Measurements from ENCODE around the gene ZNF76. TPM values are rescaled to one million over a fixed set of nuclear protein-coding genes. Genes with fewer than 3 reads are reported as not detected.
"Not testable (repeated sequence)": the region's sequence is repeated elsewhere in the genome, so short reads cannot be mapped to it uniquely, and the experiment has no call there.

ZNF76 gene
- total RNA-seq, 1 donor from 2014 or later = 57.9 TPM

- no peaks in the 10 kb centered on the region for H3K27me3 Mint-ChIP-seq
- intact Hi-C loops (cut with micrococcal nuclease) = no loop called here
- ChIA-PET CTCF (interaction anchor here (0.9 to 7.6 kb wide), 2 partner anchors 26 to 149 kb away, joined by 8 to 146 read pairs; no protein-coding TSS in a partner anchor), POLR2A (interaction anchor here (0.6 to 2.4 kb wide), 9 partner anchors 11 to 728 kb away, joined by 3 to 14 read pairs (median 4); partner anchors contain the start of gene RPL10A)
- DNase-seq (no peak), ATAC-seq (ENCODE audit: low read depth) (no peak)
- peak overlapping the region; percentile 97 for H3K27ac Mint-ChIP-seq
- no peak for TF ChIP-seq CTCF (IDR thresholded peaks at IDR 0.05)
- no peaks in the 10 kb centered on the region for H3K9me3 Mint-ChIP-seq
- peak overlapping the region; percentile 85 for H3K4me3 Mint-ChIP-seq
- H3K36me3 Mint-ChIP-seq (ENCODE audit: low read depth) = peaks cover 15% of the 10 kb centered on the region
- H3K4me1 Mint-ChIP-seq = peaks cover 70% of the 10 kb centered on the region
Measured at GRCh38 chr6:35300848-35301247, 41.3 kb downstream of the ZNF76 start.

- TF ChIP-seq CTCF (IDR thresholded peaks at IDR 0.05) = no peak
- Mint-ChIP-seq H3K4me3 (peak overlapping the region; percentile 88), H3K27ac (peak overlapping the region; percentile 97), H3K27me3 (no peaks in the 10 kb centered on the region), H3K4me1 (peaks cover 73% of the 10 kb centered on the region), H3K9me3 (no peaks in the 10 kb centered on the region), H3K36me3 (ENCODE audit: low read depth) (peaks cover 24% of the 10 kb centered on the region)
- ATAC-seq (ENCODE audit: low read depth) (peak; percentile 84), DNase-seq (peak; percentile 69)
- intact Hi-C loops (cut with micrococcal nuclease) = loop anchor here (1.0 kb wide), 2 partner anchors 9 to 166 kb away; partner anchors contain the start of gene RPL10A
- CTCF ChIA-PET = interaction anchor here (0.7 to 1.9 kb wide), 7 partner anchors 9 to 433 kb away, joined by 3 to 16 read pairs (median 3); partner anchors contain the start of gene PPARD
- POLR2A ChIA-PET = interaction anchor here (0.7 to 1.7 kb wide), 11 partner anchors 9 to 1079 kb away, joined by 3 to 18 read pairs (median 5); partner anchors contain the start of genes PPARD and RPL10A
Measured at GRCh38 chr6:35302604-35303241, 43.2 kb downstream of the ZNF76 start.

GRCh38 chr6:35304299-35304698 lies 44.8 kb downstream of the ZNF76 start:
- ATAC-seq (ENCODE audit: low read depth) = no peak
- Mint-ChIP-seq H3K4me1 (peaks cover 72% of the 10 kb centered on the region), H3K36me3 (ENCODE audit: low read depth) (peaks cover 31% of the 10 kb centered on the region), H3K27me3 (no peaks in the 10 kb centered on the region), H3K9me3 (no peaks in the 10 kb centered on the region), H3K27ac (peak overlapping the region; percentile 97), H3K4me3 (peak overlapping the region; percentile 38)
- ChIA-PET POLR2A (interaction anchor here (0.7 kb wide), 1 partner anchor 222 kb away, joined by 3 read pairs; no protein-coding TSS in a partner anchor), CTCF (interaction anchor here (0.6 to 1.9 kb wide), 2 partner anchors 22 to 145 kb away, joined by 3 to 16 read pairs; no protein-coding TSS in a partner anchor)
- no peak for DNase-seq
- intact Hi-C loops (cut with micrococcal nuclease) = no loop called here
- no peak for TF ChIP-seq CTCF (IDR thresholded peaks at IDR 0.05)

GRCh38 chr6:35305117-35305516 lies 45.6 kb downstream of the ZNF76 start:
- H3K4me3 Mint-ChIP-seq = no peak overlapping the region

GRCh38 chr6:35307138-35307537 lies 47.6 kb downstream of the ZNF76 start:
- H3K27me3 Mint-ChIP-seq; CTCF ChIA-PET; ATAC-seq (ENCODE audit: low read depth); H3K4me3 Mint-ChIP-seq; DNase-seq; H3K9me3 Mint-ChIP-seq; intact Hi-C loops (cut with micrococcal nuclease); POLR2A ChIA-PET: not testable (repeated sequence)
- Mint-ChIP-seq H3K4me1 (peaks cover 72% of the 10 kb centered on the region), H3K36me3 (ENCODE audit: low read depth) (peaks cover 43% of the 10 kb centered on the region), H3K27ac (peak overlapping the region; percentile 32)

More at GRCh38 chr6:35305117-35305516, 45.6 kb downstream of the ZNF76 start:
- ChIA-PET CTCF (no interaction called here), POLR2A (interaction anchor here (0.7 kb wide), 1 partner anchor 221 kb away, joined by 3 read pairs; no protein-coding TSS in a partner anchor)
- intact Hi-C loops (cut with micrococcal nuclease) = no loop called here
- Mint-ChIP-seq H3K4me1 (peaks cover 72% of the 10 kb centered on the region), H3K27me3 (no peaks in the 10 kb centered on the region), H3K36me3 (ENCODE audit: low read depth) (peaks cover 36% of the 10 kb centered on the region), H3K9me3 (no peaks in the 10 kb centered on the region), H3K27ac (no peak overlapping the region)
- TF ChIP-seq CTCF (IDR thresholded peaks at IDR 0.05) = no peak
- DNase-seq = no peak
- ATAC-seq (ENCODE audit: low read depth) = no peak

- Mint-ChIP-seq H3K4me1 (peaks cover 71% of the 10 kb centered on the region), H3K36me3 (ENCODE audit: low read depth) (peaks cover 50% of the 10 kb centered on the region), H3K27ac (peak overlapping the region; percentile 96)
- H3K27me3 Mint-ChIP-seq; ATAC-seq (ENCODE audit: low read depth); DNase-seq; intact Hi-C loops (cut with micrococcal nuclease); H3K9me3 Mint-ChIP-seq; H3K4me3 Mint-ChIP-seq: not testable (repeated sequence)
- ChIA-PET CTCF (interaction anchor here (1.1 kb wide), 1 partner anchor 18 kb away, joined by 6 read pairs; no protein-coding TSS in a partner anchor), POLR2A (interaction anchor here (0.7 kb wide), 2 partner anchors 85 to 543 kb away, joined by 4 to 6 read pairs; no protein-coding TSS in a partner anchor)
Measured at GRCh38 chr6:35308543-35308942, 49.0 kb downstream of the ZNF76 start.

Data from activated B cell treated with CpG ODN at 0.5 μM for 24 hours (primary cell).